DMS 273 treated with DMSO at 0.1 percent for 48 hours (cell line): ENCODE measurements around the gene ZNF716.
"Not testable (repeated sequence)": the region's sequence is repeated elsewhere in the genome, so short reads cannot be mapped to it uniquely, and the experiment has no call there.

Experiments
- DNase-seq: peaks from one replicate; lab custom pipeline; 2025; lab: John Stamatoyannopoulos, UW

ZNF716 gene

GRCh38 chr7:57426629-57427003 lies 23.4 kb upstream of the ZNF716 start:
- DNase-seq, result no peak

GRCh38 chr7:57427146-57427545 lies 22.8 kb upstream of the ZNF716 start:
- no peak for DNase-seq

- no peak for DNase-seq
Measured at GRCh38 chr7:57427594-57427993, 22.4 kb upstream of the ZNF716 start.

GRCh38 chr7:57432583-57432982 lies 17.4 kb upstream of the ZNF716 start:
- no peak for DNase-seq

- DNase-seq, result no peak
Measured at GRCh38 chr7:57437581-57437980, 12.4 kb upstream of the ZNF716 start.

- no peak for DNase-seq
Measured at GRCh38 chr7:57438244-57438643, 11.7 kb upstream of the ZNF716 start.

- DNase-seq, result no peak
Measured at GRCh38 chr7:57443567-57443966, 6.4 kb upstream of the ZNF716 start.

- DNase-seq, result not testable (repeated sequence)
Measured at GRCh38 chr7:57469186-57469828, 19.3 kb downstream of the ZNF716 start.

GRCh38 chr7:57480304-57480703 lies 30.3 kb downstream of the ZNF716 start:
- not testable (repeated sequence) for DNase-seq

GRCh38 chr7:57485022-57485421 lies 35.0 kb downstream of the ZNF716 start:
- not testable (repeated sequence) for DNase-seq

- DNase-seq, result no peak
Measured at GRCh38 chr7:57487957-57488356, 38.0 kb downstream of the ZNF716 start.

- not testable (repeated sequence) for DNase-seq
Measured at GRCh38 chr7:57495111-57495510, 45.1 kb downstream of the ZNF716 start.

- no peak for DNase-seq
Measured at GRCh38 chr7:57496395-57496794, 46.4 kb downstream of the ZNF716 start.

GRCh38 chr7:57505176-57505575 lies 55.2 kb downstream of the ZNF716 start:
- no peak for DNase-seq
